SK-N-SH treated with all-trans-retinoic acid at 6 μM for 48 hours (cell line): ENCODE measurements around the gene GIMAP7.

Experiments
- ATAC-seq: fragments of 200-7000 bp; cut with Tn5 transposase; 3 replicates; pipeline ENCODE4 v1.9.1; 2020; ENCODE audit warnings: mild to moderate bottlenecking, moderate library complexity
- ARNTL ChIP-seq: fragments of 450-650 bp; formaldehyde crosslinking; IDR thresholded peaks from 2 replicates; pipeline ENCODE4 v1.5.0; 2020; ENCODE audit warnings: low read depth, mild to moderate bottlenecking, moderate library complexity, borderline replicate concordance
- BACH2 ChIP-seq: fragments of 250-450 bp; sonication (Bioruptor Pico); IDR thresholded peaks from 2 replicates; pipeline ENCODE4 v1.9.0; 2021; ENCODE audit warnings: mild to moderate bottlenecking, borderline replicate concordance
- CREB5 ChIP-seq: fragments of 250-450 bp; sonication (Bioruptor Pico); IDR thresholded peaks from 2 replicates; pipeline ENCODE4 v1.5.1; 2020; ENCODE audit warnings: low read depth, mild to moderate bottlenecking, moderate library complexity
- CSRNP3 ChIP-seq: fragments of 250-450 bp; sonication (Bioruptor Pico); IDR thresholded peaks from 2 replicates; pipeline ENCODE4 v1.5.1; 2021; ENCODE audit warnings: mild to moderate bottlenecking, moderate library complexity
- ESRRG ChIP-seq: fragments of 250-450 bp; sonication (Bioruptor Pico); IDR thresholded peaks from 2 replicates; pipeline ENCODE4 v1.6.1; 2021; ENCODE audit warnings: mild to moderate bottlenecking
- ISL1 ChIP-seq: fragments of 250-450 bp; sonication (Bioruptor Pico); IDR thresholded peaks from 2 replicates; pipeline ENCODE4 v2.1.2; 2022; ENCODE audit warnings: mild to moderate bottlenecking, moderate library complexity
- OSR1 ChIP-seq: fragments of 250-450 bp; sonication (Bioruptor Pico); IDR thresholded peaks from 2 replicates; pipeline ENCODE4 v1.8.0; 2022; ENCODE audit warnings: moderate library complexity, mild to moderate bottlenecking, inconsistent platforms
- POU6F1 ChIP-seq: fragments of 250-450 bp; sonication (Bioruptor Pico); IDR thresholded peaks from 2 replicates; pipeline ENCODE4 v1.8.0; 2021; ENCODE audit warnings: low read depth, mild to moderate bottlenecking, moderate library complexity, borderline replicate concordance
- PPARA ChIP-seq: fragments of 250-450 bp; sonication (Bioruptor Pico); IDR thresholded peaks from 2 replicates; pipeline ENCODE4 v1.5.0; 2020; ENCODE audit warnings: mild to moderate bottlenecking, borderline replicate concordance
- RARB ChIP-seq: fragments of 250-450 bp; sonication (Bioruptor Pico); IDR thresholded peaks from 2 replicates; pipeline ENCODE4 v1.8.0; 2021; ENCODE audit warnings: mild to moderate bottlenecking, moderate library complexity
- TCF4 ChIP-seq: fragments of 250-450 bp; sonication (Bioruptor Pico); IDR thresholded peaks from 2 replicates; pipeline ENCODE4 v1.8.0; 2021; ENCODE audit warnings: mild to moderate bottlenecking, moderate library complexity, borderline replicate concordance
- TOX ChIP-seq: fragments of 250-450 bp; sonication (Bioruptor Pico); IDR thresholded peaks from 2 replicates; pipeline ENCODE4 v1.8.0; 2021; ENCODE audit warnings: mild to moderate bottlenecking, moderate library complexity, borderline replicate concordance
- ZC3H10 ChIP-seq: fragments of 250-450 bp; sonication (Bioruptor Pico); IDR thresholded peaks from 2 replicates; pipeline ENCODE4 v1.5.1; 2021; ENCODE audit warnings: mild to moderate bottlenecking, moderate library complexity
- ZFP3 ChIP-seq: fragments of 250-450 bp; sonication (Bioruptor Pico); IDR thresholded peaks from 2 replicates; pipeline ENCODE4 v1.5.0; 2020; ENCODE audit warnings: mild to moderate bottlenecking, moderate library complexity
- ZFP30 ChIP-seq: fragments of 450-650 bp; formaldehyde crosslinking; IDR thresholded peaks from 2 replicates; pipeline ENCODE4 v1.5.0; 2022; ENCODE audit warnings: mild to moderate bottlenecking, moderate library complexity
- ZNF565 ChIP-seq: fragments of 450-650 bp; formaldehyde crosslinking; conservative IDR thresholded peaks from 2 replicates; pipeline ENCODE4 v1.5.0; 2020; ENCODE audit warnings: low read depth, mild to moderate bottlenecking, moderate library complexity
- ZNF70 ChIP-seq: fragments of 450-650 bp; formaldehyde crosslinking; IDR thresholded peaks from 2 replicates; pipeline ENCODE4 v1.5.0; 2020; ENCODE audit warnings: mild to moderate bottlenecking, moderate library complexity
- ZNF8 ChIP-seq: fragments of 450-650 bp; formaldehyde crosslinking; IDR thresholded peaks from 2 replicates; pipeline ENCODE4 v1.5.0; 2020; ENCODE audit warnings: mild to moderate bottlenecking, moderate library complexity
- TF ChIP-seq, protein P1 (sequence below): fragments of 250-450 bp; sonication (Bioruptor Pico); IDR thresholded peaks from 2 replicates; pipeline ENCODE4 v1.8.0; 2020; ENCODE audit warnings: mild to moderate bottlenecking, moderate library complexity, borderline replicate concordance

GIMAP7 gene

DNA sequence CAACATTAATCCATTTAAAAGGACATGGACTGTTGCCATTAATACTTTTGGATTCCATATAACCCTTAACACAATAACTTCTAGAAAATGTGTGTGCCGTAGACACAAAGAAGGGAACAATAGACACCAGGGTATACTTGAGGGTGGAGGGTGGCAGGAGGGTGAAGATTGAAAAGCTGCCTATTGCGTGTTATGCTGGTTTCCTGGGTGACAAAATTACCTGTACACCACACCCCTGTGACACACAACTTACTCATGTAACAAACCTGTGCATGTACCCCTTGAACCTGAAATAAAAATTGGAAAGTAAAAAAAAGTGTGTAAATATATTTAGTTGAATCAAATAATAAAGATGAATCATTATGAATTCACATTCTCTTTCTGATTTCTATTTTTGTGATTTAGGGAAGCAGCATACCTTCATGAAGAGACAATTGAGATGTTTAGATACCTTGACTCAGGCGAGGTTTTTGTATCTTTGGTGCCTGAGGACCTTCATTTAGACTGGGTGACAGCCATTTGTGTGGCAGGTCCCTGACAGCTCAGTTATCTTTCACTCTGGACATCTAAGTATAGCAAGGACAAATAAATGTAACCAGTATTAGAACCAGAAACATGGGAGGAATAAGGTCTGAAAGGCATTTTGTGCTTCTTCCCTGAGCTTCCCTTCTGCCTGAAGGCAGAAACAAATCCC, 35.5 kb upstream of the GIMAP7 start:
- TF ChIP-seq ARNTL, result no peak
- no peak for TF ChIP-seq ZNF8
- no peak for TF ChIP-seq OSR1 (CRISPR knock-in tag)
- TF ChIP-seq PPARA (CRISPR knock-in tag), result no peak
- TF ChIP-seq, protein P1, sequence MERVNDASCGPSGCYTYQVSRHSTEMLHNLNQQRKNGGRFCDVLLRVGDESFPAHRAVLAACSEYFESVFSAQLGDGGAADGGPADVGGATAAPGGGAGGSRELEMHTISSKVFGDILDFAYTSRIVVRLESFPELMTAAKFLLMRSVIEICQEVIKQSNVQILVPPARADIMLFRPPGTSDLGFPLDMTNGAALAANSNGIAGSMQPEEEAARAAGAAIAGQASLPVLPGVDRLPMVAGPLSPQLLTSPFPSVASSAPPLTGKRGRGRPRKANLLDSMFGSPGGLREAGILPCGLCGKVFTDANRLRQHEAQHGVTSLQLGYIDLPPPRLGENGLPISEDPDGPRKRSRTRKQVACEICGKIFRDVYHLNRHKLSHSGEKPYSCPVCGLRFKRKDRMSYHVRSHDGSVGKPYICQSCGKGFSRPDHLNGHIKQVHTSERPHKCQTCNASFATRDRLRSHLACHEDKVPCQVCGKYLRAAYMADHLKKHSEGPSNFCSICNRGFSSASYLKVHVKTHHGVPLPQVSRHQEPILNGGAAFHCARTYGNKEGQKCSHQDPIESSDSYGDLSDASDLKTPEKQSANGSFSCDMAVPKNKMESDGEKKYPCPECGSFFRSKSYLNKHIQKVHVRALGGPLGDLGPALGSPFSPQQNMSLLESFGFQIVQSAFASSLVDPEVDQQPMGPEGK, result no peak
- no peak for TF ChIP-seq ZNF565 (CRISPR knock-in tag)
- TF ChIP-seq TCF4 (CRISPR knock-in tag), result no peak
- TF ChIP-seq ZFP30 (CRISPR knock-in tag), result no peak
- TF ChIP-seq TOX (CRISPR knock-in tag), result no peak
- no peak for TF ChIP-seq POU6F1 (CRISPR knock-in tag)
- no peak for TF ChIP-seq RARB (CRISPR knock-in tag)
- no peak for TF ChIP-seq ZC3H10 (CRISPR knock-in tag)
- TF ChIP-seq CREB5 (CRISPR knock-in tag), result no peak
- TF ChIP-seq CSRNP3, result no peak
- TF ChIP-seq BACH2 (CRISPR knock-in tag), result no peak
- no peak for TF ChIP-seq ZNF70 (CRISPR knock-in tag)
- TF ChIP-seq ISL1 (CRISPR knock-in tag), result no peak
- TF ChIP-seq, all 23 proteins: peak for 0
- ATAC-seq, result no peak

- no peak for ATAC-seq
These were observed 33.3 kb upstream of the GIMAP7 start for GRCh38 chr7:150481186-150481920.

More at GRCh38 chr7:150481186-150481920, 33.3 kb upstream of the GIMAP7 start:
- TF ChIP-seq ESRRG (no peak), ZFP30 (CRISPR knock-in tag) (no peak), POU6F1 (CRISPR knock-in tag) (no peak), OSR1 (CRISPR knock-in tag) (no peak), TCF4 (CRISPR knock-in tag) (no peak), ZFP3 (CRISPR knock-in tag) (no peak), ZC3H10 (CRISPR knock-in tag) (no peak), BACH2 (CRISPR knock-in tag) (no peak), ARNTL (no peak)
- TF ChIP-seq, protein P1, result no peak
